PFSK-1 (cell line): Measurements from ENCODE around the gene RABGAP1L.

ENCODE experiments used
- POLR2AphosphoS5 ChIP-seq: IDR thresholded peaks from 2 replicates; pipeline ENCODE4 v1.6.1; 2012; ENCODE audit warnings: low read depth, mild to moderate bottlenecking, control low read depth, low read length, moderate library complexity
- REST ChIP-seq, 2 experiments: IDR thresholded peaks; 2 replicates each; pipeline versions ENCODE4 v1.6.1 to v1.8.0; 2011 to 2012; ENCODE audit warnings: low read depth in 2 of 2, low read length in 2 of 2, control low read depth in 1 of 2, inconsistent platforms in 1 of 2, mild to moderate bottlenecking in 1 of 2, moderate library complexity in 1 of 2; ENCODE audit not compliant: insufficient read depth in 1 of 2

- no peak for TF ChIP-seq POLR2AphosphoS5
- no peak for TF ChIP-seq REST (IDR thresholded peaks at IDR 0.05; ENCODE audit: insufficient read depth in 1 of 2, low read depth in 2 of 2, low read length in 2 of 2)
Measured at GRCh38 chr1:174794861-174795260, 635.5 kb downstream of the RABGAP1L start.
